HG03354 (cell line): ENCODE measurements around the gene BAAT.
"Not testable (repeated sequence)": the region's sequence is repeated elsewhere in the genome, so short reads cannot be mapped to it uniquely, and the experiment has no call there.

ENCODE experiments used
- ATAC-seq: cut with Tn5 transposase; IDR thresholded peaks from one replicate; pipeline ENCODE4 v1.9.1; 2021; ENCODE audit warnings: mild to moderate bottlenecking; ENCODE audit not compliant: unreplicated experiment, poor library complexity, severe bottlenecking

The BAAT gene

DNA sequence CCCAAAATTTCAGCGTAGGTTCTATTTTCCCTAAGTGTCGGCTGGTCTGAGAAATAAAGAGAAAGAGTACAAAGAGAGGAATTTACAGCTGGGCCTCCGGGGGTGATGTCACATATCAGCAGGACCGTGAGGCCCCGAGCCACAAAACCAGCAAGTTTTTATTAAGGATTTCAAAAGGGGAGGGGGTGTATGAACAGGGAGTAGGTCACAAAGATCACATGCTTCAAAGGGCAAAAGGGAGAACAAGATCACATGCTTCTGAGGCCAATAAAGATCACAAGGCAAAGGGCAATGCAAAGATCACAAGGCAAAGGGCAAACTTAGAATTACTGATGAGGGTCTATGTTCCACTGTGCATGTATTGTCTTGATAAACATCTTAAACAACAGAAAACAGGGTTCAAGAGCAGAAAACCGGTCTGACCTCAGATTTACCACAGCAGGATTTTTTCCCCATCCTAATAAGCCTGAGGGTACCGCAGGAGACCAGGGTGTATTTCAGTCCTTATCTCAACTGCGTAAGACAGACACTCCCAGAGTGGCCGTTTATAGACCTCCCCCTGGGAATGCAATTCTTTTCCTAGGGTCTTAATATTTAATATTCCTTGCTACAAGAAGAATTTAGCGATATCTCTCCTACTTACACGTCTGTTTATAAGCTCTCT lies at the start of gene BAAT:
Gene BAAT (minus strand): TSS at position 134 of the 664 bp plus-strand sequence. CDS start 13,602 bp downstream, outside the sequence.
- not testable (repeated sequence) for ATAC-seq

DNA sequence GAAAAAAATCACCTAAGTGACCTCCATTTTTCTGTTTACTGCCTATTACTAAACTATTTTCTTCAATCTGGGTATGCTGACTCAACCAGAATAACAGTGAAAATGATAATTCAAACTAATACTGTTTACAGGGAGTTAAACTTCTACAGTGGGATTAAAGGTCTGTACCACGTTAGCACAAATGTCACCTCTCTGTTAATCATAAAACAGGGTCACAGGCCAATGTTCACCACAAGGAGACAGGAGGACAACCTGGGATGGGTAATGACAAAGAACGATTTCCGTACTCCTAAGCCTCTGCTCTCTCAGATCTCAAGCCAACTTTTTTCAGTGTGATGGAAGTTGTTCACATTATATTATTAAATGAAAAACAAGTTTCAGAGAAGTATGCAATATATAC lies 48.4 kb upstream of the BAAT start:
- no peak for ATAC-seq

DNA sequence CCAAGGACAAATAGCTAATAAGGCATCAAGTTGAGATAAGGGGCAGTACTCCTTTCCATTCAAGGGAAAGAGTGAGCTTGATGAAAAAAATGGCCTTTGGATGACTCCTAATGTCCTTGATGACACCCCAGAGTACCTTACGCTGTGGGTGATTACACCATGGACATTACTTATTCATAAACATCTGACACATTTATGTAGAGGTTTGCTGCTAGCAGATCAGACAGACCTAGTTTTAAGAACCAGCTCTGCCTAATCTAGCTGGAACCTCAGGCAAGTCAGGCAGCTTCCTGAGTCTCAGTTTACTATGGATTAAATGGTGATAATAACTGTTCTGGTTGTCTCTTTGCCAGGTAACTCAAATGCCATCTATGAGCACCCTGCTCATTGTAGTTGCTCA lies 47.9 kb upstream of the BAAT start:
- ATAC-seq = no peak

DNA sequence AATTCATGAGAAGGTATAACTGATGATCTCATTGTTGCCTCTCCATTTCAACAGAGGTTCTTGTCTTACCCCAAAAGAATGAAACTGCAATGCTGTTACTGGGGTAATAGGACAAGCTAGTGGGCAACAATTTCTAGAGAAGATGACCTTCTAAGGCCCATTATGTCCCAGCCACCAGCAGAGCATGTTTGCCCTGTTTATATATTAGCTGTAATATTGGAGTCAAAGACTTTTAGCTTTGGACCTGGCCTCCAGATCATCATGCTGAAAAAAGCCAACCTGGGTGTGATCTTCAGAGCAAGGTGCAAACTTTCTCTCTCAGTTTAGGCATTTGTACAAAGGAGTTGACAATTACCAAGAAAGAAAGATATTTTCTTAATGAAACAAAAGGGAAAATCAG lies 47.4 kb upstream of the BAAT start:
- no peak for ATAC-seq

DNA sequence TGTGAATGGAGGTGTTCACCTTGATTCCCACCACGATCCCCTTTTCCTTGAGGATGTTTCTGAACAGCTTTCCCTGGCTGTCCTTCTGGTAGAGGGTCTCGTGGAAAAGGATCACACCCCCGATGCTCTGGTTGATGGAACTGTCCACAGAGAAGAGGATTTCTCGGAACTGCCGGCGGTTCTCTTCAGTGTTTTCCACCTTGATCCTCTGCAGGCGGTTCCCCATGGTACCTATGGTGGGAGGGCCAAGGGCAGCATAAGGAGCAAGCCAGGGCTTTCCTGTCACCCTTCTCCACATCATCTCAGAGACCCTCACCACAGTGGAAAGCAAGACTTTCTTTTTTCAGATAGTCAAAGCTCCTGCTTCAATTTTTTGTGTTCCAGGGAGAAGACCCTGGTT lies 44.9 kb upstream of the BAAT start:
- no peak for ATAC-seq

DNA sequence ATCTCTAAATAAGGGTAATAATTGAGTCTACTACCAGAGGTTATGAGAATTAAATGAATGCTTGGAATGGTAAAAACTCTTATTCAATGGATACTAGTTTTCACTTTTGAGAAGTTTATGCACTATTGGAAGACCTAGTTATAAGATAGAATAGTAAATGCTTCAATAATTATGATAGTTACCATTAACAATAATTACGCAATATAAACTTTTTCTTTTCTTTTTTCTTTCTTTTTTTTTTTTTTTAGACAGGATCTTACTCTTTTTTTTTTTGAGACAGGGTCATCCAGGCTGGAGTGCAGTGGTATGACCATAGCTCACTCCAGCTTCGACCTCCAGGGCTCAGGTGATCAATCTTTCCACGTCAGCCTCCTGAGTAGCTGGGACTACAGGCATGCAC lies 44.1 kb upstream of the BAAT start:
- ATAC-seq = no peak

DNA sequence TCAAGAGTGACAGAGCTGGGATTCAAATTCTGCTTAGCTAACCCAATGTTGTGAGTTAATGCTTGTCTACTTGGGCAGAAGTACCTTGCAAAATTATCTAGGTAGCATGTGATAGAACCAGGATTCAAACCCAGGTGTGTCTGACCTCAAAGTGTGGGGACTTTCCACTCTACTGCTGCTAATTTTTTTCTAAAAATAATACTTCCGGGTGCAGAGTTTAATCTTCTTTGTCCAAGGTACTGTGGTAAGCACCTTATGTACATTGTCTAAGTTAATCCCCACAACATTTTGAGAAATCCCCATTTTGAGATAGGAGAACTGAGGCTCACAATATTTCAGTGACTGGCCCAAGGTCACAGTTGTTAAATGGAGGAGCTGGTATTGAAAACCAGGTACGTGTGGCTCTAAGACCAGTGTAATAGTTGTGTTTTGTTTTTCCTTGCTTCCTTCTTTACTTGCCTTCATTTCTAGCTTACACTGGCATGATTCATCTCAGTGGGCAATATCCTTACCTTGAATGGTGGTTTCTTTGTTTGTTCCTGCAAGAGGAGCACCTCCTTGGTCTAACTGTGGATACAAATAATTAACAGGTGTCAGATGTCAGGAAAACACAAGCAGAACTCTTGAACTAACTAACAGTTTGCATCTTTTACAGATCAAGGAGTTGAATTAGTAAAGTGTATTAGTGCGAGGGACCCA lies 43.3 kb upstream of the BAAT start:
- ATAC-seq = peak; percentile 78

- ATAC-seq = no peak
Measured at GRCh38 chr9:101427358-101427757, 42.6 kb upstream of the BAAT start.

GRCh38 chr9:101421653-101422065 lies 36.9 kb upstream of the BAAT start:
- no peak for ATAC-seq

DNA sequence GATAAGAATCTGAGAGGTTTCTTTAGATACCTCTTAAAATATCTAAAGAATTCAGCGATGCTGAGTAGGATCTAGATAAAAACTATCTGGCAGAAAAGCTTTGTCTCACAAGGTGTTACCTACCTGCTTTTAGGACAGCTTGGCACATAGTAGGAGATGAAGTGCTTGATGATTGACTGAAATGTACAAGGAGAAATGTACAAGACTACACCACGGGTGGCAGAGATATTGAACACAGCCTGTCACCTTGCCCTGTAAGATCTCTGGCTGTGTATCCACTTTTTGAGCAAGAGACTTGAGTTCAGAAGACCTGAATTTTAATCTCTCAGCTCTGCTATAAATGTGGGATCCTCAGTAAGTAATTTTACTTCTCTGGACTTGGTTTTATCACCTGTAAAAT lies 35.1 kb upstream of the BAAT start:
- ATAC-seq = no peak

DNA sequence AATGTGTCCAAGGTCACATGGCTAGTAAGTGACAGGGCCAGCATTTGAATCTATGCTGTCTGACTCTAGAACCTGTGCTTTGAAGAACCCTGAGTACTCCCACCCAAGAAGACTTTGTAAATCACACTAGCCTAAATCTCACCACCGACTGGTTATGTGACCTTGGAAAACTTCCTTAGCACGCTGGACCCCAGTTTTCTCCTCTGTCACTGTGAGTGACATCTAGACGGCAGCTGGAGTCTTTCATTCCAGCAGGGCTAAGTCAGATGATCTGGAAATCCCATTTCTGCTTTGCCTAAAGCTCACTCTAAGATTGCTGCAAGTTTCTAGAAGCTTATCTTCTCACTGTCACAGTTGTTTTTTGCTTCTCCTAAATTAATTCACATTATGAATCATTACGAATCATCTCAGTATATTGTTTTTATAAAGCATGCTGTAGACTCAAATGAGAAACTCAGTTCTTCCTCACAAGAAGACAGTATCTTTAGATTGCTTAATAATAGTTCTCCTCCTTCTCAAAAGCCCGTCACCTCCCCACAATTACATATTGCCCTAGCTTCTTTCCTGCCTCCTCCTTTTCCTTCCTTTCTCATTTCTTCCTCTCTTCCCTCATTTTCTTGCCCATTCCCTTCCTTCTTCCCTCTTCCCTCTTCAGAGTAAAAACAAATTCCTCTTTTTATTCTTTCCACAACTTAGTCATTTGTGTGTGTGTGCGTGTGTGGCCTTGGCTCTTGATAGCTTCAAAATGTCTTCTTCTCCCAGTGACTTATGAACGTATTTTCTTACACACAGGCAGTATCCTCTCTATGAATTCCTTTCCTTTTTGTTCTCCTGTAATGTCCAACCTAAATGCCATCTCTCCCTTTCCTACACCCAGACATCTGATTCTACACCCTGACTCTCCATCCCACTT lies 34.0 kb upstream of the BAAT start:
- ATAC-seq = no peak

- no peak for ATAC-seq
Measured at GRCh38 chr9:101417977-101418376, 33.2 kb upstream of the BAAT start.

DNA sequence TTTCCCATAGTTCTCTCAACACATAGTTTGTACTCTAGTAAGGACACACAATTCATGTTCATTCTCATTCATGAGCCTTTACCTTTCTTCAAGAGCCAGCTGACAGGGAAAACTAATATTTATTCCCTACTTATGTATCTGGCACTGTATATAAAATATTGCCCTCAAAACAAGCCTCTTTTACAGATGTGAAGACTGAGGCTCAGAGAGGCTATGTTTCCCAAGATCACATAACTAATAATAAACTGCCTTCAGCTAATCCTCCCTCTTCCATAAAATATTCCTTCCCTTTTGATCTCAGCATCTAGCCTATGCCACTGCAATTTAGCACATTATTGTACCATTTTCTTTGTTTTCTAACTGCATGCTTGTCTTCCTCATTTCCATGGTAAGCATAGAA lies 32.6 kb upstream of the BAAT start:
- no peak for ATAC-seq

- ATAC-seq = no peak
Measured at GRCh38 chr9:101415578-101415977, 30.8 kb upstream of the BAAT start.

DNA sequence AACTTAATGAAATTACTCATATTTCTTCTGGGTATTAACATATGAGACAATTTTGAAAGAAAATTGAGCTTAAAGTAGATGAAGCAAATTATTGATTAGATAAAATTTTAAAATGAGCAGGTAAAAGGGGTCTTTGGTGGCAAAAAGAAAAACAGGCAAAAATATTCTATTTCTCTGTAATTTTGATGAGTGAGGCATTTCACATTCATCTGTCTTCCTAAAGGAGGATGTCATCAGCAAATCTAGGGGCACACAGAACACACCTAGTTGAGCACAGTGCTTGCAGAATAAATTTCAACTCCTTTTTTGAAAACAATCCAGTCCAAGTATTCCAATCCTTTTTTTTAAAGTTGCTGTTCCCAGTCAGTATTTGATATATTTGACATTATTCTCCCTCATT lies 30.0 kb upstream of the BAAT start:
- ATAC-seq = no peak

DNA sequence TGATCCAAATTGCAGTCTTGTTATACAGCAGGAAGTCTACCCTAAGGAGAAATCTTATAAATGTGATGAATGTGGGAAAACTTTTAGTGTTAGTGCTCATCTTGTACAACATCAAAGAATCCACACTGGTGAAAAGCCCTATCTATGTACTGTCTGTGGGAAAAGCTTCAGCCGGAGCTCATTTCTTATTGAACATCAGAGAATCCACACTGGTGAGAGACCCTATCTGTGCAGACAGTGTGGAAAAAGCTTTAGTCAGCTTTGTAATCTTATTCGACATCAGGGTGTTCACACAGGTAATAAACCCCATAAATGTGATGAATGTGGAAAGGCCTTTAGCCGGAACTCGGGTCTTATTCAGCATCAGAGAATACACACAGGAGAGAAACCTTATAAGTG lies 24.3 kb upstream of the BAAT start:
- ATAC-seq = no peak

- no peak for ATAC-seq
Measured at GRCh38 chr9:101408374-101409078, 23.7 kb upstream of the BAAT start.

- no peak for ATAC-seq
Measured at GRCh38 chr9:101403516-101404285, 18.9 kb upstream of the BAAT start.

DNA sequence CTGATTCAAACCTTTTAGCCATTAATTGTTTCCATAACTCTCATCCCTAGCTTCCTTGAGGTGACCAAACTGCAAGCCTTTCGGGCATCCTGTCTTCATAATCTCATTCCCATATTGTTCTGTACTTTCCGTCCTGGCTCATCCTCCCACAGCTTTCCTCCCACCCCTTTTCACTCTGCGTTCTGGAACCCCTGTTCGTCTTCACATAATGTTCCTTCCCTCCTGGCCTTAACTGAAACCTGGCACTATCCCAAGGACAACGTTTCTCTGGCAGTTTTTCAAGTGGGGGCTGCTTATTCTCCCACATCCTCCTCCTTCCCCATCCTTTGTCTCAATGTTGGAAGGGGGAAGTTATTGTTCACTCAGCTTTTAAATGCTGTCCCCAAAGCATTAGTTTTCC lies 15.3 kb upstream of the BAAT start:
- no peak for ATAC-seq
